Measurements from ENCODE around the gene PDHX.

PDHX gene

GRCh38 chr11:34994854-34995253, 78.4 kb downstream of the PDHX start:
- ChIA-PET CTCF (interaction anchor here (0.8 to 1.3 kb wide), 5 partner anchors 13 to 397 kb away, joined by 3 to 6 read pairs (median 4); no protein-coding TSS in a partner anchor), POLR2A (no interaction called here)
- no peak for DNase-seq (ENCODE audit: low read depth, low spot score)
- TF ChIP-seq, protein P1, sequence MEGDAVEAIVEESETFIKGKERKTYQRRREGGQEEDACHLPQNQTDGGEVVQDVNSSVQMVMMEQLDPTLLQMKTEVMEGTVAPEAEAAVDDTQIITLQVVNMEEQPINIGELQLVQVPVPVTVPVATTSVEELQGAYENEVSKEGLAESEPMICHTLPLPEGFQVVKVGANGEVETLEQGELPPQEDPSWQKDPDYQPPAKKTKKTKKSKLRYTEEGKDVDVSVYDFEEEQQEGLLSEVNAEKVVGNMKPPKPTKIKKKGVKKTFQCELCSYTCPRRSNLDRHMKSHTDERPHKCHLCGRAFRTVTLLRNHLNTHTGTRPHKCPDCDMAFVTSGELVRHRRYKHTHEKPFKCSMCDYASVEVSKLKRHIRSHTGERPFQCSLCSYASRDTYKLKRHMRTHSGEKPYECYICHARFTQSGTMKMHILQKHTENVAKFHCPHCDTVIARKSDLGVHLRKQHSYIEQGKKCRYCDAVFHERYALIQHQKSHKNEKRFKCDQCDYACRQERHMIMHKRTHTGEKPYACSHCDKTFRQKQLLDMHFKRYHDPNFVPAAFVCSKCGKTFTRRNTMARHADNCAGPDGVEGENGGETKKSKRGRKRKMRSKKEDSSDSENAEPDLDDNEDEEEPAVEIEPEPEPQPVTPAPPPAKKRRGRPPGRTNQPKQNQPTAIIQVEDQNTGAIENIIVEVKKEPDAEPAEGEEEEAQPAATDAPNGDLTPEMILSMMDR (IDR thresholded peaks at IDR 0.05; ENCODE audit: insufficient read depth, low read length, missing control alignments) = no peak
- no peak overlapping the region for H3K4me3 ChIP-seq (ENCODE audit: low read depth, low read length)

- ChIA-PET CTCF (interaction anchor here (1.0 to 2.3 kb wide), 11 partner anchors 9 to 395 kb away, joined by 3 to 10 read pairs (median 4); no protein-coding TSS in a partner anchor), POLR2A (no interaction called here)
Observed at GRCh38 chr11:34996958-34997357, 80.5 kb downstream of the PDHX start.

GRCh38 chr11:34997952-34998528, 81.6 kb downstream of the PDHX start:
- no peak overlapping the region for H3K4me3 ChIP-seq (ENCODE audit: low read depth, low read length)
- POLR2A ChIA-PET = interaction anchor here (1.5 kb wide), 1 partner anchor 169 kb away, joined by 4 read pairs; no protein-coding TSS in a partner anchor
- CTCF ChIA-PET = interaction anchor here (0.7 to 2.3 kb wide), 17 partner anchors 9 to 397 kb away, joined by 3 to 10 read pairs (median 4); partner anchors contain the start of gene CD44
- TF ChIP-seq, protein P1 (IDR thresholded peaks at IDR 0.05; ENCODE audit: insufficient read depth, low read length, missing control alignments) = no peak
- DNase-seq (ENCODE audit: low read depth, low spot score) = no peak

More at GRCh38 chr11:34996958-34997357, 80.5 kb downstream of the PDHX start:
- H3K4me3 ChIP-seq (ENCODE audit: low read depth, low read length) = no peak overlapping the region
- TF ChIP-seq, protein P1 (IDR thresholded peaks at IDR 0.05; ENCODE audit: insufficient read depth, low read length, missing control alignments) = no peak
- no peak for DNase-seq (ENCODE audit: low read depth, low spot score)

DNA sequence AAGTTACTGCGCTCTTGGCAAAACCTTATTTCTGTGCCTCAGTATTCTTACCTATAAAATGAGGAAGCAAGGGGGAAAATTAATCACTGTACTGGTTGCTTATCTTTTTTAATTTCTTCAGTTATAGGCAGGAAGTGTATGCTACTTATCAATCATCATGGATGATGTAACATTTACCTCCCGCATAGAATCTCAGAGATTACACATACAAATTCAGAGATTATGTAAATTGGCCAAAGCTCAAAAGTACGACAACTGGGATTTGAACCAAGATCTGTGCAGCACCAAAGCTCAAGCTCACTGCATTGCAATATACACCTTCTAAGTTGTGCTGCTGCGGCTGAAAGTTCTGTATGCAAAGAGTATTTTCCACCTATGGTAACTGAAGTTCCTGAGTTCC, 83.0 kb downstream of the PDHX start:
- DNase-seq (ENCODE audit: low read depth, low spot score) = no peak
- CTCF ChIA-PET = interaction anchor here (0.6 to 2.9 kb wide), 20 partner anchors 10 to 485 kb away, joined by 3 to 24 read pairs (median 4); partner anchors contain the start of gene CD44

DNA sequence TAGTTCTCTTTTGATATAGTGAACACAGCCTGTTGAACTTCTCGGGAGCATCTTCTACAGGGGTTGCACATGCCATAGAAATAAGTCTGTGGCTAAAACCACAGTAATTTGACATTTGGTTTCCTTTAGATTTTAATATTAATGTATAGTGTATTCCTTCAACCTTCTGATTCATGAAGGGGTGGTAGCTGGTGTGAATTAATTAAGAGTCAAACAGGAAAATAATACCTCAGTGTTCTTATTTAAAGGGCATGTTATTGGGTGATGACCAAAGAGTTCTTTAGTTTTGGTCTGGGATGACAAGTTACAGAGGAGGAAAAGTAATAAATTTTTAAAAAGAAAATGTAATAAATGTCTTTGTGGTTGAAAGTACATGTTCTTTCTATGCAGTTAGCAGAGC, 86.8 kb downstream of the PDHX start:
- POLR2A ChIA-PET = no interaction called here
- TF ChIP-seq, protein P1 (IDR thresholded peaks at IDR 0.05; ENCODE audit: insufficient read depth, low read length, missing control alignments) = no peak

More for the DNA sequence above, 83.0 kb downstream of the PDHX start:
- TF ChIP-seq, protein P1 (IDR thresholded peaks at IDR 0.05; ENCODE audit: insufficient read depth, low read length, missing control alignments) = no peak
- H3K4me3 ChIP-seq (ENCODE audit: low read depth, low read length) = no peak overlapping the region
- POLR2A ChIA-PET = no interaction called here

GRCh38 chr11:35003658-35004057, 87.2 kb downstream of the PDHX start:
- DNase-seq (ENCODE audit: low read depth, low spot score) = no peak
- POLR2A ChIA-PET = no interaction called here
- TF ChIP-seq, protein P1 (IDR thresholded peaks at IDR 0.05; ENCODE audit: insufficient read depth, low read length, missing control alignments) = no peak
- H3K4me3 ChIP-seq (ENCODE audit: low read depth, low read length) = no peak overlapping the region
- CTCF ChIA-PET = interaction anchor here (1.0 to 1.7 kb wide), 4 partner anchors 25 to 417 kb away, joined by 3 read pairs; no protein-coding TSS in a partner anchor

More for the DNA sequence above, 86.8 kb downstream of the PDHX start:
- DNase-seq (ENCODE audit: low read depth, low spot score) = no peak
- H3K4me3 ChIP-seq (ENCODE audit: low read depth, low read length) = no peak overlapping the region
- CTCF ChIA-PET = interaction anchor here (0.8 to 1.7 kb wide), 5 partner anchors 26 to 417 kb away, joined by 3 read pairs; no protein-coding TSS in a partner anchor
